HG03520 (cell line): ENCODE measurements around the gene FAT1.
"Not testable (repeated sequence)": the region's sequence is repeated elsewhere in the genome, so short reads cannot be mapped to it uniquely, and the experiment has no call there.

ENCODE experiments used
- ATAC-seq: cut with Tn5 transposase; IDR thresholded peaks from one replicate; pipeline ENCODE4 v1.9.1; 2021; ENCODE audit warnings: mild to moderate bottlenecking, moderate library complexity; ENCODE audit not compliant: unreplicated experiment

The FAT1 gene, protein sequence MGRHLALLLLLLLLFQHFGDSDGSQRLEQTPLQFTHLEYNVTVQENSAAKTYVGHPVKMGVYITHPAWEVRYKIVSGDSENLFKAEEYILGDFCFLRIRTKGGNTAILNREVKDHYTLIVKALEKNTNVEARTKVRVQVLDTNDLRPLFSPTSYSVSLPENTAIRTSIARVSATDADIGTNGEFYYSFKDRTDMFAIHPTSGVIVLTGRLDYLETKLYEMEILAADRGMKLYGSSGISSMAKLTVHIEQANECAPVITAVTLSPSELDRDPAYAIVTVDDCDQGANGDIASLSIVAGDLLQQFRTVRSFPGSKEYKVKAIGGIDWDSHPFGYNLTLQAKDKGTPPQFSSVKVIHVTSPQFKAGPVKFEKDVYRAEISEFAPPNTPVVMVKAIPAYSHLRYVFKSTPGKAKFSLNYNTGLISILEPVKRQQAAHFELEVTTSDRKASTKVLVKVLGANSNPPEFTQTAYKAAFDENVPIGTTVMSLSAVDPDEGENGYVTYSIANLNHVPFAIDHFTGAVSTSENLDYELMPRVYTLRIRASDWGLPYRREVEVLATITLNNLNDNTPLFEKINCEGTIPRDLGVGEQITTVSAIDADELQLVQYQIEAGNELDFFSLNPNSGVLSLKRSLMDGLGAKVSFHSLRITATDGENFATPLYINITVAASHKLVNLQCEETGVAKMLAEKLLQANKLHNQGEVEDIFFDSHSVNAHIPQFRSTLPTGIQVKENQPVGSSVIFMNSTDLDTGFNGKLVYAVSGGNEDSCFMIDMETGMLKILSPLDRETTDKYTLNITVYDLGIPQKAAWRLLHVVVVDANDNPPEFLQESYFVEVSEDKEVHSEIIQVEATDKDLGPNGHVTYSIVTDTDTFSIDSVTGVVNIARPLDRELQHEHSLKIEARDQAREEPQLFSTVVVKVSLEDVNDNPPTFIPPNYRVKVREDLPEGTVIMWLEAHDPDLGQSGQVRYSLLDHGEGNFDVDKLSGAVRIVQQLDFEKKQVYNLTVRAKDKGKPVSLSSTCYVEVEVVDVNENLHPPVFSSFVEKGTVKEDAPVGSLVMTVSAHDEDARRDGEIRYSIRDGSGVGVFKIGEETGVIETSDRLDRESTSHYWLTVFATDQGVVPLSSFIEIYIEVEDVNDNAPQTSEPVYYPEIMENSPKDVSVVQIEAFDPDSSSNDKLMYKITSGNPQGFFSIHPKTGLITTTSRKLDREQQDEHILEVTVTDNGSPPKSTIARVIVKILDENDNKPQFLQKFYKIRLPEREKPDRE (N-terminal part only)

DNA sequence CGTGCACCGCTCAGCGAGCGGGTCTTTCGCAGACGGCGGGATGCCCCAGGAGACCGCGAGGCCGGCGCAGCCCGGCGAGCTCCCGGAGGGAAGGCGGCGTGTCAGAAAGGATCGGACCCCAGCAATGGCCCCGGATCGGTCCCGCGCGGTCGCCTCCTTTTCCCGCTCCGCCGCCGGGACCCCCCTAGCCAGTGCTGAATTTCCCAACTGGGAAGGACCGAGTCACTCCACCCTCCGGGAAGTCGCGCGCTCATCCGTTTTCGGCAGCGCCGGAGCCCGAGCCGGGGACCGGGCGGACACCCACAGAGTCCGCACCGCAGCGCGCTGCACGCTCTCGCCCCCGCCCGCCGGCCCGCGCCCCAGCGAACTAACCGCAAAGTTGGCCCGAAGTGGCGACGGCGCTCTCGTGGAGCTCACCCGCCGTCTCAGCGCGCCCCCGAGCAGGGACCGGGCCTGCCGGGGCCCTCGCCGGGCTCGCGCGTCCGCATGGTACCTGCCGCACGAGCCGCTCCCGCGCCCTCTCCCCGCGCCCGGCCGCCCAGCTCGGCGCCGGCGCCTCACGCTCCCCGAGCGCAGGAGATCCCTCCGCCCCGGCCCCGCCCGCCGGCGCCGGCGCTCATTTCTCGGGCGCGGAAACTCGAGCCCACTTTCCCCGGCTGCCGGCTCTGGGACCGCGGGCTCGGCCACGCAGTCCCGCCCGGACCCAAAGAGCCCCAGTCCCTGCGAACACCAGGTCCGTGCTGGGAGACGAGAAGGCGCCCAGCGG lies at the start of gene FAT1:
TSS of gene FAT1 (minus strand) at position 565 of the 766 bp plus-strand sequence. CDS start 14,029 bp downstream, outside the sequence.
- no peak for ATAC-seq

DNA sequence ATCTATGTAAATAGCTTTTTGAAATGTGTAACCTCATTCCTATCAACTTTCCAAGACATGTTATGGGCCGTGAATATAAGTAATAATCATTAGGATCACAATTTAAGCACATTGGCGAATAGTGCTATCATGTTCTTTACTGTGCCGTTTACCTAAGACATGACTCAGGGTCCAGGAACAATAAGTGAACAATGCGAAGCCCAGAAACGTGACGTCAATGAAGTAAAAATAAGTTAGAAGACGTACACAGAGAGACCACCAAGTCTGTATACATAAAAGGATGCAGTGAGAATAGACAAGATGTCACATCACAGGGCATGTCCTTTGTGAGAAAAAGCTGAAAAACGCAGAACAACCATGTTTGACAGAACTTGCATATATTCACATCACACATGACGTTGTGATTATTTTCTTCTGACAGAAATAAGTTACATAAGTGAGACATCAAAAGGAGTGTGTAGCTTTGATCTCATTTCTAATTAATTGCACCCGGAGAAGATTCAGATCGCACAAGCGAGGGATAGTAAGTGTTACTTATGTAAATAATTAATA lies 49.4 kb upstream of the FAT1 start:
- ATAC-seq: no peak

DNA sequence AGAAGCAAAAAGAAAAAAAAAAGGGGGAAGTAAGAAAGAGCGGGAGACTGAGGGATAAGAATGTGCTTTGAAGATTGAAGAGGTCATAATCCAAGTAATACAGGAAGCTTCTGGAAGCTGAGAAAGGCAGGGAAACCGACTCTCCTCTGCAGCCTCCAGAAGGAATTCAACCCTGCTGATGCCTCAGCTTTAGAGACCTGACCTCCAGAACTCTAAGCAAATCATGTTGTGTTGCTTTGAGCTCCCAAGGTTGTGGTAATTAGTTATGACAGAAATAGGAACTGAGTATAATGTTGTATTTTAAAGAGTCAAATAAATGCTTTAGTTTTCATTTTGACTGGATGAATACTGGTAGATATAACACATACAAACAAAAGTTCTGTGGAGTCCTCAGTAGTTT lies 48.0 kb upstream of the FAT1 start:
- no peak for ATAC-seq

DNA sequence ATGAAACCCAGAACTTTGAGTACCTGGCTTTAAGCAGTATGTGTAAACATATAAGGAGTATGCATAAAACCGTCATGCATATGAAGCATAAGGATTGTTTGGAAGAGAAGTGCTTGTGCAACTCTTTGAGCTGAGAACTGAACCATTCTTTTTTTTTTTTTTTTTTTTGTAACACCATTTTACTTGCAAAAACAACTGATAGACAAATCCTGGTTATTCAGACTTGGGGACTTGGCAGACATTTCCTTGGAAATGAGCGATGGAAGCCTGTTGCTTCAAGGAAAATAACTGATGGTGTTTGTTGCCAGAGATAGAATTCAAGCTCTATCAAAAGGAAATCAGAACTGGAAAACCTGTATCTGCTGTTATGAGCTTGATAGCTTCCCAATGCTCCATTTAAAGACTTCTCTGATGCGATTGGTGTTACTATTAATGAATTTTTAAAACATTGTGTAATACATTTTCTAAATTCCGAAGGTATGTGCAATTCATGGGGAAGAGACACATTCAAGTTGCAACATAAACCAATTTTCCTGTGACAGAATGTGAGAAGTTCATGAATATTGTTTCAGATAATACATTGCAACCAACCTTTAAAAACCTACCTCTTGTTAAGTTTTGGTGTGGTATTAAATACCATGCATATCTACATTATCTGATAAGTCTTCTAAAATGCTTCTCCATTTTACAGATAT lies 47.0 kb upstream of the FAT1 start:
- ATAC-seq: no peak

DNA sequence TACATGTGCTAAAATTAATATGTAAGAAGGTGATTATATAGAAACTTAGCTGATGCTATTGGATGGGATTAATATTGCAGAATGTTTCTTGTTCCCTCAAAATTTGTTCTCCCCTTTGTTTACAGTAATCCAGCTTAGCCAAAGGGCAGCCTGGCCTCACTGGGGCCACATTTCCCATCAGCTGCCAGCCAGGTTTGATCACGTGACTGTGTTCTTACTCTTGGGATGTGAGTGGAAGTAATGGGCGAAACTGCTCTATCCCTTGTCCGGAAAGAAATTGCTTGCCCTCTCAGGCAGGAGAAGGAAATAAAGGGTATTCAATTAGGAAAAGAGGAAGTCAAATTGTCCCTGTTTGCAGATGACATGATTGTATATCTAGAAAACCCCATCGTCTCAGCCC lies 44.1 kb upstream of the FAT1 start:
- ATAC-seq: no peak

DNA sequence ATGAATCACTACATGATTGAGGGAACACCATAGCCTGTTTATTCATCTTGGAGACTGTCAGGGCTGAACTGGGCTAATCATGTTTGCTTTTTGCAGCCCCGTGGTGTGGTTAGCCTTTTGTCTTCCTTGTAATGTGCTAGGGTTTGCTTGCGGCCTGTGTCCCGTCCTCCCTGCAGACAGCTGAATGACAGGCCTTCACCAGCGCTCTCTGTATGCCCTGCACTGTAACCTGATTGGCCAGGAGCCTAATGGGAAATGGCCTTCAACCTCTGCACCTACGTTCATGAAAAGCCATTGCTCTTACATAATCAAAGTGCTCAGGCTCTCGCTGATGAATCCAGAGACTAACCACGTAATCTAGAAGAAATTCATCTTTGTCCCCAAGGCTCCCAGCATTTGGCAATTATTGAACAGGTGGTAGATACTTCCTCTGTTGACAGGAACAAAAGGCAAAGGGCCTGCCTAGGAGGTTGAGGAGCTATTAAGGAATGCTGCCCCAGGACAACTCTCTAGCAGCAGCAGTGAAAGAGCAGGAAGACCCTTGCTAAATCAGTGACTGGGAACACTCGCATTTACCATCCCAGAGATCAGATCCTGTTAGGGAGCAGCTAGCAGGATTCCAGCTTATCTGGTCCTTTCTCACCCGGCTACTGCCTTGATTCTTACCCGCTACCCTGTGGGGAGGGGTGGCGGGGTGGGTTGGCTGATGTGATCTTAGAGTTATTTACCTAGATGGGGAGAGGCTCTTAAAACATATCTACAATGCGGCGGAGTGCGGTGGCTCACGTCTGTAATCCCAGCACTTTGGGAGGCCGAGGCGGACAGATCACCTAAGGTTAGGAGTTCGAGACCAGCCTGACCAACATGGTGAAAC lies 42.3 kb upstream of the FAT1 start:
- ATAC-seq: no peak

DNA sequence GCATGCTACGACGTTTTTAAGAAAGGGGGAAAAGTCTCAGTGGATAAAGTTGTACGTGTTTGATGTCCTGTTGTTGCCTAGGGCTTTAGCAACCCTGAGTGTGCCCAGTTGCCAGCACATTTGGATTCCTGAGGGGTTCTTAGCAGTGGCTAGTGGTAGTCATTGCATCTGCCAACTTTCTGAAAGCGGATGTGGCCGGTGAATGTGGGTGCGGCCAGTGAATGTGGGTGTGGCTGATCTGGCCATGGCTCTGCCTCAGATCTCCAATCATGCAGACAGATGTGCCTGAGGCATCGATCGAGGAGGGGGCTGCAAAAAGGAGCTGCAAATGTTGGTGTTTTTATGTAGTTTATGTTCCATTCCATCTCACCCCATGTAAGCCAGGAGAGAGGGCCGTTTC lies 41.5 kb upstream of the FAT1 start:
- no peak for ATAC-seq

DNA sequence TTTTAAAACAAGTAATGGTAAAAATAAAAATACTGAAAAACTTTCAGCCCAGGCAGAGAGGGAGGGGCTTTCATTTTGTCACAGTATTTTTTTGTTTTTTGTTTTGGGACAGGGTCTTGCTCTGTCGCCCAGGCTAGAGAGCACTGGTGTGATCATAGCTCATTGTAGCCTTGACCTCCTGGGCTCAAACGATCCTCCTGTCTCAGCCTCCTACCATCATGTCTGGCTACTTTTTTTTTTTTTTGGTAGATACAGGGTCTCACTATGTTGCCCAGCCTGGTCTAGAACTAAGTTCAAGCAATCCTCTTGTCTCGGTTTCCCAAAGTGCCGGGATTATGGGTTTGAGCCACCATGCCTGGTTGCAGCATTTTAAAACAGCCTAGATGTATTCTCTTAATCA lies 40.8 kb upstream of the FAT1 start:
- ATAC-seq: no peak

DNA sequence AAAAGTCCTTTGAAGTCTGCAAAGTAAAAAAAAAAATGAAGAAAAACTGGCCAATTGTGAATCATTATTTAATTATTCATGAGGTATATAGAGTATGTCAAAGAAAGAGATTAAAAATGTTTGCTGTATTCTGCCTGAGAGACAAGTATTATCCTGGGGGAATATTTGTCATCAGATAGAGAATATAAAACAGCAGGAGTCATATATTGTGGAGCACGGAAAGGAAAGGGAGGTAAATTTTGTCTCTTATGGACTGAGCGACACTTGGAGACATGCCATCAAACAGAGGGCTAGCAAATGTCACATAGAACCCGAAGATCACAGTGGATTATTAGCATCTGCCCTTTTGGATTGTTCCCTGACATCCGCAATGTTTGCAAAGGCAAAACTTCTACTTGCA lies 39.2 kb upstream of the FAT1 start:
- no peak for ATAC-seq

DNA sequence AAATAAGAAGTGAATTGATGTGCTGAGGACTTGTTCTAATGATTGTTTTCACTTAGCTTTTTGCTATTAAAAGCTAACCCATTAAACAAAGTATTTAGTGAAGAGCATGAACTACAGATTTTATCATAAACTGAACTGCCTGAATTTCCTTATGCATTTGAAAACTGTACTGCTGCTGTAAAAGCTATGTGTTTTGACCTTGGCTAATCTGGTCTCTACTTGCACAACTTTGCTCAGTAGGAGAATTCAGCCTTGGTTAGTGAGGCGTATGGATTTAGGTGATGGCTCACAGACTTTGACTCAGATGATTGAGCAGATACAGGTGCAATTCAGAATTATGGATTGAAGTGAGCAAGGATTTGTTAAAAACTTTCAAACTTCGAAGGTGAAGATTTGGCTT lies 38.7 kb upstream of the FAT1 start:
- no peak for ATAC-seq

DNA sequence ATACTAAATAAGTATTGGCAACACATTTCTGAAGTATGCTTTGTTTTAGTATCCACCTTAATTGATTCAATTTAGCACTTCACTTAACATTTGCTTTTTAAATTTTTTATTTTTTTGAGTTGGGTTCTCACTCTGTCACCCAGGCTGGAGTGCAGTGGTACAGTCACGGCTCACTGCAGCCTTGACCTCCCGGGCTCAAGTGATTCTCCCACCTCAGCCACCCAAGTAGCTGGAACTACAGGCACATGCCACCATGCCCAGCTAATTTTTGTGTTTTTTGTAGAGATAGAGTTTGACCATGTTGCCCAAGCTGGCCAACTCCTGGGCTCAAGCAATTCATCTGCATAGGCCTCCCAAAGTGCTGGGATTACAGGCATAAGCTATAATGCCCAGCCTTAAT lies 38.3 kb upstream of the FAT1 start:
- not testable (repeated sequence) for ATAC-seq

DNA sequence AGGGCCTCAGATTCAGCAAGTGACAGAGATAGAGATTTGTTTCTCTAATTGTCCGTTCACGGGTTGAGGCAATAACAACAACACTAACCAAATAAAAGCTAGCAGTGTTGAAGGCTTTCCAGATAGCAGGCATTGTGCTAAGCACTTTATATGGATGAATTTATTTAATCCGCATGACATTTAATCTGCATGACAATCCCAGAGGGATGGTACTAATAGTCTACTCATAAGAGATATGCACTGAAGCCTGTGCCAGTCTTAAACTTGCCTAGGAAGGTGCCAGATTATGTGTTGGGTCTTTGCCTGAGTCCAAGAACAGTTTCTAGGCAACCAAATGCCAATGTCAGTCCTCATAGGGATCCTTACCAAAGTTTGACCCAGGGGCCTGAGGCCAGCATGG lies 37.7 kb upstream of the FAT1 start:
- no peak for ATAC-seq

DNA sequence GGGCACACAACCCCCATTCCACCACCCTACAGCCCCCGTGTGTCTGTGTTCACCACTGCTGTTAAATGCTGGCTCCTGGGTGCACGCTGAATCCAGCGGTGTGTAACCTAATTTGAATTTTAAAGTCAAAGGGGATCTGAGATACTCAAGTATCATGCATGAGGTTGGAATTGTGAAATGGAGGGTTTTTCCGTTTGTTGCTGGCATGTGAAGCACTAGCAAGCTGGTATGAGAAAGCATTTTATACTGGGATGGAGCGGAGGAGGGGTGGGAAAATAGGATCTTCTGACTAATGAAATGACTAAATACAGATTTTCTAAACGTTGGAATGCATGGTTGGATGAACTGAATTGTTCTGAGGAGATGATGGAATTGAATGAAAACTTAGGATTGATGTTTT lies 36.9 kb upstream of the FAT1 start:
- no peak for ATAC-seq

DNA sequence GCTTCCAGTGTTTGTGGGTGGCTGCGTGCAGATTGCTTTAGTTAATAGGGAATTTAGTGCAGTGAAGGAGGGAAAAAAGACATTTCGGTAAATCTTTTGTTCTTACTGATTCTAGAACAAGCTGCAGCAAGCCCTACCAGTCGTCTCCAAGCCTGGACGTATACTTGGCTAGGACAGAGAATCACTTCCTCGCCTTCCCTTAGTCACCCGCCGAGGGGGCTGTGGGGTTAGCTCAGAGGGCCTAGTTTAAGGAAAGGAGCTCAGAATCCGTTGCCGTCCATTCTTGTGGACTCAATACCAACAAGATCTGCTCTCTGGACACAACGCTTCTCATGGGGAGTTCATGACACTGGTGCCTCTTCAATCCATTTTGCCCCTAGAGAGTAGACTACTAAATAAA lies 36.3 kb upstream of the FAT1 start:
- ATAC-seq: no peak

DNA sequence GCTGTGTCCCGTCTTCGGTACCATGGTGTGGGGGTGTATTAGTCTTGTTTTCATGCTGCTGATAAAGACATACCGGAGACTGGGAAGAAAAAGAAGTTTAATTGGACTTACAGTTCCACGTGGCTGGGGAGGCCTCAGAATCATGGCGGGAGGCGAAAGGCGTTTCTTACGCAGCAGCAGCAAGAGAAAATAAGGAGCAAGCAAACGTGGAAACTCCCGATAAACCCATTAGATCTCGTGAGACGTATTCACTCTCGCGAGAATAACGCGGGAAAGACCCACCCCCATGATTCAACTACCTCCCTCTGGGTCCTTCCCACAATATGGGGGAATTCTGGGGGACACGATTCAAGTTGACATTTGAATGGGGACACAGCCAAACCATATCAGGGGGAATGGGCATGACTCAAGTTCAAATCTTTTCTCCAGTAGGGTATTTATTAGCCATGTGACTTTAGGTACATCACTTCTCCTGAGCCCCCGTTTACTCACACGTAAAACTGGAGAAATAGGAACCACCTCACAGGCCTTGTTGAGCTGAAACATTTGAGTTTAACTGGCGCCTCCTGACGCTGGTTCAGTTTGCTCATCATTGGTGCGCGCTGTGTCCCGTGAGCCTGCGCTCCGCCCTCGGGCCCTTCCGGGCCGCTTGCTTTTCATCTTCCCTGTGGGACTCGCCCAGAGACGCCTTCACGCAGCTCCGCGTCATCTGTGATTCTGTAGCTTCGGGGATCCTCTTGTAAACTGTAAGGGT lies 35.5 kb upstream of the FAT1 start:
- no peak for ATAC-seq

DNA sequence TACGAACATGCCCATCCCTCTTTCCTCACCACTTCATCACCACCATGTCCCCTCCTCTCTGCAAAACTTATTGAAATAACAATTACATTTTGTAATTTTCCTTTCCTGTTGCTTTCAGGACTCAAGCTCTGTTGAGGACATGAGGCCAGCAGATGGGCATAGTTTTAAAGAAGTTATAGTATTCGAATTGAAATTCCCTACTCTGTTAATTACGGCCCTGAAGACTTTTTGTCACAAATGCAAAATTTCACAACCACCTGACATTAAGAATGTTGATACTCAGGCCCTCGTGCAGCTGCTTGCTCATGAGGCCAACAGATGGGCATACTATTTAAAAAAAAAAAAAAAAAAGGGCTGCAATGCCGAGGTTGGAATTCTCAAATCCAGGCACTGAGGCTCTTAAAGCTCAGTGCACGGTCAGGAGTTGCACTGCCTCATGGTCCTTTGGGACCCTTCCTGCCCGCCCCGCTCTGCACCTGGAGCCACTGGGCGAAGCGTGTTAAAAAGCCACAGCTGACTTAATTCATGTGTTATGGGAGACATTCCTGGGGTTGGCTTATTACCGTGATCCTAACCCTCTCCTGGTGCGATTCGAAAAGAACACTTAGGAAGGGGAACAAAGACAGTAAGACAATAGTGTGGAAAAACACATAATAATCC lies 34.2 kb upstream of the FAT1 start:
- ATAC-seq: no peak

DNA sequence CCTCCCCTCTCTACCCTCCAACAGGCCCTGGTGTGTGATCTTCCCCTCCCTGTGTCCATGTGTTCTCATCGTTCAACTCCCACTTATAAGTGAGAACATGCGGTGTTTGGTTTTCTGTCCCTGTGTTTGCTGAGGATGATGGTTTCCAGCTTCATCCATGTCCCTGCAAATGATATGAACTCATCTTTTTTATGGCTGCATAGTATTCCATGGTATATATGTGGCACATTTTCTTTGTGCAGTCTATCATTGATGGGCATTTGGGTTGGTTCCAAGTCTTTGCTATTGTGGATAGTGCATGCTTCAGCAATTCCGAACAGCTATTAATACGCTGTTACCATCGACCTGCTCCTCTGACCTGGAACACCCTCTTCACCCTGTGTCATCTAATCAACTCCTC lies 32.9 kb upstream of the FAT1 start:
- ATAC-seq: not testable (repeated sequence)
